HS-5 (cell line): ENCODE results near the gene BICD2.

ENCODE experiments used
- DNase-seq: peaks from one replicate; pipeline ENCODE4 v3.0.0-alpha.2; 2012; ENCODE audit warnings: low read depth

Gene BICD2

DNA sequence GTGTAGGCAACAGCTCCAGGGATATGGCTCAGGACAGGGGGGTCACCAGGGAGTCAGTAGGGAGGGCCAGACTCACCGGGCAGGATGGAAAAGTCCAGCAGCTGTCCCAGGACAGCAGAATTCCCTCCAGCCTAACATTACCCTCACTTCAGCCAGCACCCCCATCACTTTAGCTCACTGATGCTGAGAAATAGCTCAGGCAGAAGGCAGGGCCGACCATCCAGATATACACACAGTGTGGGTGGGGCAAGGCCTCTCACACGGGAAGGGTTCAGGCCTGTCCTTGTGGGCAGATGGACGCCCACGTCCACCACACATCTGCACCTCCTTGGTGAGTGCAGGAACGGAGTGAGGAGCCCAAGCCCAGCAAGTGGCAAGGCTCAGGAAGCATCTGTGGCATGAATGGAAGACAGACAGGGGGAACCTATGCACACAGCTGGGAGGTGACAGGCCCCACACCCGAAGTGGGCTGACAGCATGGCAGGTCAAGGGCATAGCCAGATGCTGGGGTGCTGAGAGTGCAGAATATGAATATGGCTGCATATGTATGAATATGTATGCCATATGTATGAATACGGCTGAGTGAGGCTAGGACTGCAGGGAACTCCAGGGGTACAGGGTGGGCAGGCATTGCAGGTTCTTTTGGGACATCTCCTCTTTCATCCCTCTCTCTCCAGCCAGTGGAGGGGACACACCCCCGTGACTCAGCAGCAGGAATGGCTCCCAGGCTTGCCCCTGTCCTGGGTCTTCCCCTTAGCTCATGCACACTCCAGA is 17.0 kb downstream of the BICD2 start:
- DNase-seq = no peak

DNA sequence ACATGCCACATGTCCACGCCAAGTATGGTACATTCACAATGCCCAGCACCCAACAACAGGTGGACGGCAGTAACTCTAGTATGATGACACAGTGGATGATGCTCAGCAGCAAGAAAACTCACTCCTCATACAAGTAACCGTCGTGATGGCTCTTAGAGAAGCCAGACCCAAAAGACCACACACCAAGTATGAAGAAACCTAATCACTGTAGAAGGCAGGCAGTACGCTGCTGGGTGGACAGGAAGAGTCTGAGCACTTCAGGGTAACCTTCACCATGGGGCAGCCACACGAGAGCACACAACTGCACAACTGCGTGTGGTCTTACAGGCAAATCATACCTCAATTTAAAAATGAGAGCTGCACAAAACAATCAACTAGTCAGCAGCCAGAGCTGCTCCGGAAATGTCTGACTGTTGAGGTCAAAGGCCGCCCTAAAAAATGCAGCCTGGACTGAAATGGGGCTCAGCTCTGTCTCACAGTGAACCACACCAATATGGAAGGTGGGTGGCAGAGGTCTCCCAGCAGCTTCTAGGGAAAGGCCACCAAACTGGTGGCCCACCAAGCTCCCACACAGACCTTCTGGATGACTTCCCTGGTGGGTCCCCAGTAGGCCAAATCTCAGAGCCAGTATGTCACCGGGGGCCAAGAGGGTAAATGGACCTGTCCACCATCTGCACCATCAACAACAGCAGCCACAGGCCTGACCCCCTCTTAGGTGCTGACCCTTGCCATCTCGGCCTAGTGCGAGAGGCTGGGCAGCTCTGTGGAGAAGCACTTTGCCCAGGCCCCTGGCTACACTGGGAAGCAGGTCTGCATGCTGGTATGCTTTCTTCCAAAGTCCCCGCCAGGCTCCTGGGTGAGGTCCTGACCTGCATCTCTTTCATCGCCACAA is 17.8 kb downstream of the BICD2 start:
- no peak for DNase-seq

GRCh38 chr9:92745881-92746280 is 18.8 kb downstream of the BICD2 start:
- DNase-seq = no peak

DNA sequence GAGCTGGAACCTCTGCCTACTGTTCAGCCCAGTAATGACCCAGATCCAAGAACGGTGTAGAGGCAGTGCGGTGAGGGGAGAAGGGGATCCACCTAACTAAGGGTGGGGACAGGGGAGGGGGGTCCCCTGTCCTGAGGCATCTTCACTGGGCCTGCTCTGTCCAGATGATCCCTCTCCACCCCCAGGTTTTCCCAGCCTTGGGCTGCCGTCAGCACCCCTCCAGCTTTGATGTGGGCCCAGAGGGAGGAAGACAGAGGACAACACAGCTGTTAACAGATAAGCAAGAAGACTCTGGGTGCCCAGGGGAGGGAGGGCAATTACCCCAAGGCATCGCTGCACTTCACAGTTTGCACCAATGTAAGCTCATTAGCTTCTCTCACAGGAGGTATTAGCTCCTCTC is 19.3 kb downstream of the BICD2 start:
- DNase-seq = no peak

GRCh38 chr9:92740969-92741368 is 23.7 kb downstream of the BICD2 start:
- DNase-seq = no peak

- no peak for DNase-seq
These were observed 24.1 kb downstream of the BICD2 start for GRCh38 chr9:92740446-92740961.

- DNase-seq = no peak
These were observed 24.6 kb downstream of the BICD2 start for GRCh38 chr9:92740009-92740408.

GRCh38 chr9:92739346-92739970 is 25.2 kb downstream of the BICD2 start:
- DNase-seq = no peak

DNA sequence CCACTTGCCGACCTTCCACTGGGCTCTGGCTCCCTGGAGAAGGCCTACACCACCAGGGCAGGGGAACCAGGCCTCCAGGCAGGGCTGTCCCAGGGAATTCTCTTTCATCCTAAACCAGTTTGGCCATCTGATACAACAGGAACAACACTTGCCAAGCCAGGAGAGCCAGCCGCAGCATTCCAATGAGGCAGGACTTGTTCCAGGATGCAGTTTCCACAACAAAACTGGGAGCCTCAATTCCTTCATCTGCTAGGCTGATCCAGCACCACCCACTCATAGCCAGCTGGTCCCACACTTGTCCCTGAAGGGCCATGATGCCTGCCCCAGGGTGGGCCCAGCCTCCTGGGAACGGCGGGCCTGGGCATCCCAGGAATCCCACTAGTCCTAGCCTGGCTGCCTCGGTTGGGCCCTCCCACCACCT is 26.0 kb downstream of the BICD2 start:
- no peak for DNase-seq

GRCh38 chr9:92737611-92738299 is 26.9 kb downstream of the BICD2 start:
- DNase-seq = no peak

DNA sequence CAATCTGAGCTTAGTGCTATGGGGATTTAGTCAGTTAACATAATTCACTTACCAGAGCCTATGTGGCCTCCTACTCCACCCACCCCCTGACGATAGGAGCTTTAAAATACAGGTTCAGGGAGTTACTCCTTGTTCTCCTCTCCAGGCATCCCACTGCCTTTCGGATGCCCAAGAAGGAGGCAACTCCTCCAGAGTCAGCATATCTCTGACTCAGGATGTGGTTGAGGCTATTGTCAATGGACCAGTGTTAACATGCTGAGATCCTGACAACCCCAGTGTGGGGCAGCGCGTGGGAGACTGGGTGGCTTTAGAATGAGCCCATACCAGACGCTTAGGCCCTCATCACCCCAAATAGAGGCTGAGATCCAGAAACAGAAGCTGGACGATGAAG is 27.4 kb downstream of the BICD2 start:
- no peak for DNase-seq

DNA sequence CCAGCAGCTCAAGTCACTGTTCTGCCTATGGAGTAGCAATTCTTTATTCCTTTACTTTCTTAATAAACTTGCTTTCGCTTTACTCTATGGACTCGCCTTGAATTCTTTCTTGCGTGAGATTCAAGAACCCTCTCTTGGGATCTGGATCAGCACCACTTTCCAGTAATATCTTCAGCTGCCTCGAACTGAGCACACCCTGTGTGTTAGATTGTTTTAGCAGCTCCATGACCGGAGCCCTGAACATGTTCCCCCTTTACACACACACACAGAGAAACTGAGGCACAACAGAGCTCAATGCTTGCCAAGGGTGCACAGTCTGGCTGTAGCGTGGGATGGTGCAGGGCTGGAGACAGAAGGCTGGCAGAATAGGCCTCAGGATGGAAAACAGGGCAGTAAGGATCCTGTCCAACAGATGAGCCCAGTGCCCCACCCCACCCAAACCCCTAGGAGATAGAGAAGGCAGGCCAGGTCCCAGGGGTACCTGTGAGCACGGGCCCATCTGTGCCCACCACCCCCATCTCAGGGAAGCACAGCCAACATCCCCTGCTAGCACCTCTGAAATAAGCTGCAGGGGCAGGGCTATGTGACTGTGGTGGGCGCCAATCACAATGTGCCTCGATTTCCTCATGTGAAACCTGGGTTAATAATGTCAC is 27.9 kb downstream of the BICD2 start:
- DNase-seq = no peak

- DNase-seq = no peak
These were observed 28.7 kb downstream of the BICD2 start for GRCh38 chr9:92735636-92736562.

DNA sequence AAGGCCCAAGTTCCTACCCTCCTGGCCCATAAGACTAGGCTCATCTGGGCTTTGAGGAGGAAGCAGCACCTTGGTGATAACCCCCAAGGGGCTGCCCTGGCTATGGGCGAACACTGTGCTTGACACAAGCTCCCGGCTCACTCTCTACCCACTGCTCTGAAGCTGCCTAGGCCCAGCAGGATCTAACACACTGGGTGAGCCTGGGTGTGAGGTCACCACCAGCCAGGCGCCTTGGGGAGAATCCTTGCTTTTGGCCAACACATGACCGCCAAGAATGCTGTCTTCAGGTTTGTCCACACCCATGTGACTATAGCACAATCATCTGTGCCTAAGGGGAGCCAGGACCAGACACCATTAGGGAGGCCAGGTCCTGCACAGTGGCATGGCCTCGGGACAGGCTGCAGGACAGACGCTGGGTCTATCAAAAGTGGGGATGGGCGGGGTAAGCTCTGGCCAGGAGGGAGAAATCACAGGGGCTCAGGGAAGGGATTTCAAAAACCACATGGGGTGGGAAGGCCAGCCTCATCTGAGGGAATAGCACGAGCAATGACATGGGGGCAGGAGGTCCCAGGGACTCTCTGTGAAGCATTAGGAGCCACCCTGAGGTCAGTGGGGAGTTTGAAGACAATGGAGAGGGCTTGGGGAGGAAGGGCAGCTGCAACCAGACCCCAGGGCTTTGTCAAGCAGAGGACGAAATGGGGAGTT is 29.6 kb downstream of the BICD2 start:
- no peak for DNase-seq

GRCh38 chr9:92730897-92731296 is 33.7 kb downstream of the BICD2 start:
- DNase-seq = no peak

- DNase-seq = no peak
These were observed 34.9 kb downstream of the BICD2 start for GRCh38 chr9:92729735-92730155.

- DNase-seq = no peak
These were observed 35.5 kb downstream of the BICD2 start for GRCh38 chr9:92728831-92729734.
